Omental fat pad (tissue), 4 donors: ENCODE measurements around the gene CSF1. TPM values are rescaled to one million over a fixed set of nuclear protein-coding genes. Genes with fewer than 3 reads are reported as not detected.

ENCODE experiments used
- ATAC-seq: fragments of 150-250 bp; one replicate; pipeline ENCODE4 v1.9.1; 2016; ENCODE audit warnings: mild to moderate bottlenecking, moderate library complexity; ENCODE audit not compliant: low FRiP score
- DNase-seq: peaks from one replicate; pipeline ENCODE4 v3.0.0-alpha.2; 2019; ENCODE audit warnings: low spot score
- total RNA-seq, 4 donors: library from RNA; depleted of rRNA; stranded (reverse); fragments of >200 nt; gene quantifications; one replicate each; pipeline ENCODE4 v1.1.0, GENCODE V29; 2016
- TF ChIP-seq, protein P1 (sequence below), 3 donors: fragments of 450-650 bp; IDR thresholded peaks; one replicate each; pipeline ENCODE4 v1.5.1; 2016 to 2017; ENCODE audit warnings: antibody characterized with exemption in 3 of 3, mild to moderate bottlenecking in 3 of 3, moderate library complexity in 2 of 3

The CSF1 gene
- total RNA-seq, 4 donors from 2014 or later, result 103 to 158 (median 118) TPM

DNA sequence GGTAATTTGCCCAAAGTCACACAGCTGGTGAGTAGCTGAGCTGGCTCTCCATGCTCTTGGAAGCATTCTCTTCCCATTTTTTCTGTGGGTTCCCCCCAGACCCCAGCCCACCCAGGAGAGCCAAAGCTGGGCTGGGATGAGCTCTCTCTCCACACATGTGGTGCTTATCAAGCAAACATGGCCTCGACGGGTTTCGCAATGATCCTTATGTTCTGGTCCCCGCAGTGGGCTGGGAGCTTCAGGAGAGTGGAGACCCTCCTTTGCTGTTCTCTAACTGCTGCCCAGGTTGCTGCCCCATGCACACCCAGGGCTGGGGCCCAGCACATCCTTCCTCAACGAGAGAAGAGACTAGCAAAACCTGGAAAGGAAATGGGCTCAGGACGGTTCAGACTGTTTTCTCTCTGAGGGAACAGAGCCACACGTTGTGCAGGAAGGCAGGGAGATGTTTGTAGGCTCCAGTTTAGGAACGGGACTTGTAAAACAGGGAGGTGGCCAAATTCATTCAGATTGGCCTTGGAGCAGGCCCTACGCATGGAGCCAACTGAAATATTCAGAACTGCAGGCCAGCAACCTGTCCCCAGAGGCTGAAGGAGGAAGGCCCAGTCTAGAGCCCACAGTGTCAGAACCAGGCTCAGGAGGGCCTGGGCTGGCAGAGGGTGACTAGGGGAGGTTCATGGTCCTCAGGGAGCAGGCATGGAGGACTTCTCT lies 27.2 kb upstream of the CSF1 start:
- DNase-seq (no peak), ATAC-seq (no peak)
- TF ChIP-seq, protein P1, sequence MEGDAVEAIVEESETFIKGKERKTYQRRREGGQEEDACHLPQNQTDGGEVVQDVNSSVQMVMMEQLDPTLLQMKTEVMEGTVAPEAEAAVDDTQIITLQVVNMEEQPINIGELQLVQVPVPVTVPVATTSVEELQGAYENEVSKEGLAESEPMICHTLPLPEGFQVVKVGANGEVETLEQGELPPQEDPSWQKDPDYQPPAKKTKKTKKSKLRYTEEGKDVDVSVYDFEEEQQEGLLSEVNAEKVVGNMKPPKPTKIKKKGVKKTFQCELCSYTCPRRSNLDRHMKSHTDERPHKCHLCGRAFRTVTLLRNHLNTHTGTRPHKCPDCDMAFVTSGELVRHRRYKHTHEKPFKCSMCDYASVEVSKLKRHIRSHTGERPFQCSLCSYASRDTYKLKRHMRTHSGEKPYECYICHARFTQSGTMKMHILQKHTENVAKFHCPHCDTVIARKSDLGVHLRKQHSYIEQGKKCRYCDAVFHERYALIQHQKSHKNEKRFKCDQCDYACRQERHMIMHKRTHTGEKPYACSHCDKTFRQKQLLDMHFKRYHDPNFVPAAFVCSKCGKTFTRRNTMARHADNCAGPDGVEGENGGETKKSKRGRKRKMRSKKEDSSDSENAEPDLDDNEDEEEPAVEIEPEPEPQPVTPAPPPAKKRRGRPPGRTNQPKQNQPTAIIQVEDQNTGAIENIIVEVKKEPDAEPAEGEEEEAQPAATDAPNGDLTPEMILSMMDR (IDR thresholded peaks at IDR 0.05), result no peak

DNA sequence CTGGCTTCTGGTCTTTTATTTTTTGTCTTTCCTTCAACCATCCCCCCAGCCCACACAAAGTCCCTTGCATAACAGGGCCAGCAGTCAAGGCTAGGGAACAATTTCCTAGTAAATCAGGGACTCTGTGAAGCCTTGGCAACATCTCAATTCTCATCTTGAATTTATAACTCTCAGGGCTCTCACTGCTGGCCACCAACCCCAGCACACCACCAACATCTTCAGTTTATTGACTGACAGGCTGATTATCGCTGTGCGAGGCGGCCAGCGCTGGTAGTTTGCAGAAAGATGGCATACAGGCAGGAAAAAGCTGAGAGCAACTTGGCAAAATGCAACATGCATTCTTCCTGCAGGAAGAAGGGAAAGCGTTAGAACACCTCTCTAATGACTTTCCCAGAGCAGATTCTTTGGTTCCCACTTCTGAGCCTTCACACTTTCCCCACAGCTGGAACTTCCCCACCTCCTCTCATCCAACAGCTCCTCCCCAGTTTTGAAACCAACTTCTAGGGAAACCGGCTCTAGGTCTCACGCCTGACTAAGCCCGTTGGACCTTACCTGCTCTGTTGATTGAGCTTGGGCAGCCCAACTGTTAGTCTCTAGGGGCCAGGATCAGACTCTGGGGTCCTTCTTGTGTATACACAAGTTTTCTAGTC lies 26.3 kb upstream of the CSF1 start:
- DNase-seq, result no peak
- ATAC-seq, result no peak
- TF ChIP-seq, protein P1 (IDR thresholded peaks at IDR 0.05), result no peak

DNA sequence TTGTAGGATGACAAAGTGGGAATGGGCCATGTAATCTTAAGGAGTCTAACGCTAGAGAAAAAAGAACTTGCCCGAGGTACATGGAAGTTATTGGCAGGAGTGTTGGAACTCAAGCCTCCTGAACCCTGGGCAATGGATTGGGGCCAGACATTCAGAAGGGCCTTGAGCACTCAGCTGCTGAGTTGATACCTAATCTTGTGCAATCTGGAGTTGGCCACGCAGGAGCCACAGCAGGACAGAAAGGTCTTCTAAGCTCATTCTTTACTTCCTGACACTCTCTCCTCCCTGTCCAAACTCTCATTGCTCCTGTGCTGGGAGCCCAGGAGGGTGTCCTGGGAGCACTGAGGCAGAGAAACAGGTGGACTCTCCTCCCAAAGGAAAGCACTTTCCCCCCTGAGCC lies 25.1 kb upstream of the CSF1 start:
- TF ChIP-seq, protein P1 (IDR thresholded peaks at IDR 0.05), result no peak
- no peak for DNase-seq
- ATAC-seq, result no peak

DNA sequence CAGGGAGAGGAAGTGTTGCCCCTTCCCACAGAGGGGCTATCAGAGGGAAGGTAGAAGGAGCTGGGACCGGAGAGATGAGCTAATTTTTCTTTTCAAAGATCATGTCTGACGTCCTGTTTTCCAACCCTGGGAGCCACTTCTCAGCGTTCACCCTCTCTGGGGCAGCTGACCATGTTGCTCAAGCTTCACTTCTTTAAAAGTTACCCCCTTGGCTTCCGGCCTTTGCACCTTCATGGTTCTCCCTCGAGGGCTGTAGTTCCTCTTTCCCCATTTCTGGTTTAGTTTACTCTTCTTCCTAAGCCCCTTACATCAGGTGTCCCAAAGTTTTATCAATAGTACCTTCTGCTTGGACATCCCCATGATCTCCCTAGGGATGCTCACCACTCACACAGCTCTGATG lies 23.8 kb upstream of the CSF1 start:
- ATAC-seq (no peak), DNase-seq (no peak)

DNA sequence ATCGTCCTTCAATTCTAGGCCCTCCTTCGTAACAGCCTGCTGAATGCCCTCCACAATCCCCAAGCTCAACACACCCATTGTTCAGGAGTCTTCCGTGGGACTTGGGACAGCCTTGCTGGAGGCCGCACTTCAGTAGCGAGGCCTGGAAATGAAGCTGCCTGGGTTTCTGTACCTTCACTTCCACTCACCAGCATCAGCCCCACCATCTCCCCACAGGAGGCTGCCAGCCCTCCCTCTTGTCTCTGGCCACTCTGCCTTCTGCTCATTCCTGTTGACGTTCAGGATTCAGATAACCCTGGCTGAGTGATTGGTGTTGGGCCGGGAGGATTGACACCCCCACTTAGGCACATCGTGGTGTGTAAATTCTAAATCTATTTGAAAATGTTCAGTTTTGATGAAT lies 23.4 kb upstream of the CSF1 start:
- TF ChIP-seq, protein P1 (IDR thresholded peaks at IDR 0.05), result no peak
- DNase-seq (no peak), ATAC-seq (no peak)

More for the DNA sequence above, 23.8 kb upstream of the CSF1 start:
- TF ChIP-seq, protein P1 (IDR thresholded peaks at IDR 0.05), result no peak

DNA sequence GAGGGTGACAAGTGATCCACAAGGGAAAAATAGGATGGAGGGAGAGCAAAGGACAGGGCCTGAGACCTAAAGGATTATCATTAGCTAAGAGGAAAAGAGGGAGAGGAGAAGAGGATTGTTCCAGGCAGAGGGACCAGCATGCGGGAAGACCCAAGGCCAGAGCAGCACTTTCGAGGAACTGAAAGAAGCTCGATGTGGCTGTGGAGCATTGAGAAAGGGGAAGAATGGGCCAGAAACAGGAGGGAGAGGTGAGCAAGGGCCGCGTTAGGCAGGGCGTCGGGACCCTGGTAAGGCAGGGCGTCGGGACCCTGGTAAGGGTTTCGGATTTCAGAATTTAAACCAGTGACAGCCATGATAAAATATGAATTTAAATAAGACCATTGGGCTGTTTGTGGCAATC lies 22.8 kb upstream of the CSF1 start:
- DNase-seq, result no peak

More for the DNA sequence above, 22.8 kb upstream of the CSF1 start:
- TF ChIP-seq, protein P1 (IDR thresholded peaks at IDR 0.05), result no peak
- no peak for ATAC-seq
